ENCODE data around the gene KRT31. TPM values are rescaled to one million over a fixed set of nuclear protein-coding genes. Genes with fewer than 3 reads are reported as not detected.

Gene KRT31
- total RNA-seq, 1 donor from 2014 or later = not detected

DNA sequence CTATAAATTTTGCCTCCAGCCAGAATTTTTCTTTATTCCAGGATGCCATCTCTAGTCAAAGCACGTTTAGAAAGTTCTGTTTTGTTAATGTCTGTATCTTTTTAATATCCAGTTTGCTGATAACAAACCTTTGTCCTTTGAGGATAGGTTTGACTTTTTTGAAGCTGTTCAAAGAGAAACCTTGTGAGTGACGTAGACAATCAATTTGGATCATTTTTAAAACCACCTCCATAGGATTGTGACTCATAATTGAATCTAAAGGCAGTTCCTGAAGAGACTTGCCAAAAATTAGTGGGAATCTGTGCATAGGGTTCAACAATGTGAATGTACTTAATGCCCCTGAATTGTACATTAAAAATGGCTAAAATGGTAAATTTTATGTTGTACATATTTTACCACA, 5.9 kb downstream of the KRT31 start:
- H3K27me3 ChIP-seq (ENCODE audit: control insufficient read depth, insufficient read depth, low read length) = no peaks in the 10 kb centered on the region

GRCh38 chr17:41390411-41390938, 6.9 kb downstream of the KRT31 start:
- Histone ChIP-seq H3K4me3 (ENCODE audit: low read depth, low read length) (no peak overlapping the region), H3K36me3 (ENCODE audit: control insufficient read depth, insufficient read depth, low read length) (no peaks in the 10 kb centered on the region), H3K27me3 (ENCODE audit: control insufficient read depth, insufficient read depth, low read length) (no peaks in the 10 kb centered on the region)
- TF ChIP-seq, protein P1, sequence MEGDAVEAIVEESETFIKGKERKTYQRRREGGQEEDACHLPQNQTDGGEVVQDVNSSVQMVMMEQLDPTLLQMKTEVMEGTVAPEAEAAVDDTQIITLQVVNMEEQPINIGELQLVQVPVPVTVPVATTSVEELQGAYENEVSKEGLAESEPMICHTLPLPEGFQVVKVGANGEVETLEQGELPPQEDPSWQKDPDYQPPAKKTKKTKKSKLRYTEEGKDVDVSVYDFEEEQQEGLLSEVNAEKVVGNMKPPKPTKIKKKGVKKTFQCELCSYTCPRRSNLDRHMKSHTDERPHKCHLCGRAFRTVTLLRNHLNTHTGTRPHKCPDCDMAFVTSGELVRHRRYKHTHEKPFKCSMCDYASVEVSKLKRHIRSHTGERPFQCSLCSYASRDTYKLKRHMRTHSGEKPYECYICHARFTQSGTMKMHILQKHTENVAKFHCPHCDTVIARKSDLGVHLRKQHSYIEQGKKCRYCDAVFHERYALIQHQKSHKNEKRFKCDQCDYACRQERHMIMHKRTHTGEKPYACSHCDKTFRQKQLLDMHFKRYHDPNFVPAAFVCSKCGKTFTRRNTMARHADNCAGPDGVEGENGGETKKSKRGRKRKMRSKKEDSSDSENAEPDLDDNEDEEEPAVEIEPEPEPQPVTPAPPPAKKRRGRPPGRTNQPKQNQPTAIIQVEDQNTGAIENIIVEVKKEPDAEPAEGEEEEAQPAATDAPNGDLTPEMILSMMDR (IDR thresholded peaks at IDR 0.05; ENCODE audit: insufficient read depth, low read length, poor library complexity, severe bottlenecking) = no peak
- DNase-seq (ENCODE audit: low read depth) = no peak

More for the DNA sequence above, 5.9 kb downstream of the KRT31 start:
- DNase-seq (ENCODE audit: low read depth) = no peak
- no peak overlapping the region for H3K4me3 ChIP-seq (ENCODE audit: low read depth, low read length)
- TF ChIP-seq, protein P1 (IDR thresholded peaks at IDR 0.05; ENCODE audit: insufficient read depth, low read length, poor library complexity, severe bottlenecking) = no peak
- no peaks in the 10 kb centered on the region for H3K36me3 ChIP-seq (ENCODE audit: control insufficient read depth, insufficient read depth, low read length)

DNA sequence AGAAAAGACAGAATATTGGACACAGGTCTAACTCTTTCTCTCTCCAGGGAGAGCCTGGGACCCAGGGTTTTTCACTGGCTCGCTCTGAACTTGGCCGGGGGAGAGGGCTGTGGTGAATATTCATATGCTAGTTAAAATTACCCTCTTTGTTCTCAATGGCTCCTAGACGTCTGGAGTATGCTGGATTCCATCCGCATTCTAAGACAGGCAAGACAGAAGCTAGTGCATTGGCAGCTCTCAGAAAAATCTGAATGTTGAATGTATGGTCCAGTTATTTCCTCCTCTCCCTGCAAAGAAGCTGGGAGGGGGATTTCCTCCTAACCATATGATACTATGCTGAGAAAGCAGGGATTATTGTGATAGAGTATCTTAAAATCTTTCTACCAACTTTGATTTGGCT, 9.7 kb downstream of the KRT31 start:
- no peaks in the 10 kb centered on the region for H3K36me3 ChIP-seq (ENCODE audit: control insufficient read depth, insufficient read depth, low read length)
- no peaks in the 10 kb centered on the region for H3K27me3 ChIP-seq (ENCODE audit: control insufficient read depth, insufficient read depth, low read length)
- no peak overlapping the region for H3K4me3 ChIP-seq (ENCODE audit: low read depth, low read length)
- TF ChIP-seq, protein P1 (IDR thresholded peaks at IDR 0.05; ENCODE audit: insufficient read depth, low read length, poor library complexity, severe bottlenecking) = no peak
- no peak for DNase-seq (ENCODE audit: low read depth)

GRCh38 chr17:41386227-41386626, 11.2 kb downstream of the KRT31 start:
- no peaks in the 10 kb centered on the region for H3K36me3 ChIP-seq (ENCODE audit: control insufficient read depth, insufficient read depth, low read length)
- TF ChIP-seq, protein P1 (IDR thresholded peaks at IDR 0.05; ENCODE audit: insufficient read depth, low read length, poor library complexity, severe bottlenecking) = no peak
- no peak overlapping the region for H3K4me3 ChIP-seq (ENCODE audit: low read depth, low read length)
- DNase-seq (ENCODE audit: low read depth) = no peak
- no peaks in the 10 kb centered on the region for H3K27me3 ChIP-seq (ENCODE audit: control insufficient read depth, insufficient read depth, low read length)

GRCh38 chr17:41383690-41384089, 13.7 kb downstream of the KRT31 start:
- no peaks in the 10 kb centered on the region for H3K36me3 ChIP-seq (ENCODE audit: control insufficient read depth, insufficient read depth, low read length)

More at GRCh38 chr17:41383690-41384089, 13.7 kb downstream of the KRT31 start:
- TF ChIP-seq, protein P1 (IDR thresholded peaks at IDR 0.05; ENCODE audit: insufficient read depth, low read length, poor library complexity, severe bottlenecking) = no peak
- no peak for DNase-seq (ENCODE audit: low read depth)
- no peaks in the 10 kb centered on the region for H3K27me3 ChIP-seq (ENCODE audit: control insufficient read depth, insufficient read depth, low read length)
- no peak overlapping the region for H3K4me3 ChIP-seq (ENCODE audit: low read depth, low read length)

All from kidney epithelial cell (primary cell).